ENCODE data around the gene NTRK1. TPM values are rescaled to one million over a fixed set of nuclear protein-coding genes. Genes with fewer than 3 reads are reported as not detected.

Gene NTRK1
- total RNA-seq, 1 donor from 2014 or later: 49.1 TPM

- Mint-ChIP-seq H3K27me3 (ENCODE audit: insufficient read depth) (peaks cover 22% of the 10 kb centered on the region), H3K4me1 (ENCODE audit: low read depth) (peaks cover 6% of the 10 kb centered on the region), H3K36me3 (ENCODE audit: low read depth) (no peaks in the 10 kb centered on the region), H3K4me3 (no peak overlapping the region), H3K9me3 (no peaks in the 10 kb centered on the region), H3K27ac (peak overlapping the region; percentile 28)
- intact Hi-C loops (cut with micrococcal nuclease): no loop called here
- no peak for DNase-seq (ENCODE audit: low spot score)
Observed at GRCh38 chr1:156900896-156901589, 40.4 kb downstream of the NTRK1 start.

DNA sequence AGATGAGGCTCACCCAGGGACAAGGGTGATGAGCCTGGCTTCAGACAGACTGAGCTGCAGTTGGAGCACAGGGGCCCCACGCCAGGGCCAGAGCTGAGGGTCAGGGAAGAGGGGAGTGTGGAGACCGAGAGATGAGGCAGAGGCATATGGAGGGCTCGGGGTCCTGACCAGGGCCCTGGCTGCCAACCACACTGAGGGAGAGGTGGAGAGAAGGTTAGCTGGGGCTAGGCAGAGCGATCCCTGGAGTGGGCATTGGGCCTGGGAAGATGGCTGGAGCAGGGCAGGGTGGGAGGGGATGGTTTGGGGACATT is 40.9 kb downstream of the NTRK1 start:
- H3K27ac Mint-ChIP-seq: peak overlapping the region; percentile 28
- intact Hi-C loops (cut with micrococcal nuclease): no loop called here
- no peaks in the 10 kb centered on the region for H3K9me3 Mint-ChIP-seq

GRCh38 chr1:156901966-156902915 is 41.6 kb downstream of the NTRK1 start:
- no peaks in the 10 kb centered on the region for H3K9me3 Mint-ChIP-seq
- no peak for DNase-seq (ENCODE audit: low spot score)
- intact Hi-C loops (cut with micrococcal nuclease): no loop called here
- H3K4me3 Mint-ChIP-seq: no peak overlapping the region
- no peaks in the 10 kb centered on the region for H3K36me3 Mint-ChIP-seq (ENCODE audit: low read depth)
- peaks cover 6% of the 10 kb centered on the region for H3K4me1 Mint-ChIP-seq (ENCODE audit: low read depth)
- H3K27ac Mint-ChIP-seq: peak overlapping the region; percentile 40
- peaks cover 22% of the 10 kb centered on the region for H3K27me3 Mint-ChIP-seq (ENCODE audit: insufficient read depth)

More for the DNA sequence above, 40.9 kb downstream of the NTRK1 start:
- Mint-ChIP-seq H3K36me3 (ENCODE audit: low read depth) (no peaks in the 10 kb centered on the region), H3K27me3 (ENCODE audit: insufficient read depth) (peaks cover 20% of the 10 kb centered on the region), H3K4me1 (ENCODE audit: low read depth) (peaks cover 6% of the 10 kb centered on the region), H3K4me3 (no peak overlapping the region)
- DNase-seq (ENCODE audit: low spot score): no peak

DNA sequence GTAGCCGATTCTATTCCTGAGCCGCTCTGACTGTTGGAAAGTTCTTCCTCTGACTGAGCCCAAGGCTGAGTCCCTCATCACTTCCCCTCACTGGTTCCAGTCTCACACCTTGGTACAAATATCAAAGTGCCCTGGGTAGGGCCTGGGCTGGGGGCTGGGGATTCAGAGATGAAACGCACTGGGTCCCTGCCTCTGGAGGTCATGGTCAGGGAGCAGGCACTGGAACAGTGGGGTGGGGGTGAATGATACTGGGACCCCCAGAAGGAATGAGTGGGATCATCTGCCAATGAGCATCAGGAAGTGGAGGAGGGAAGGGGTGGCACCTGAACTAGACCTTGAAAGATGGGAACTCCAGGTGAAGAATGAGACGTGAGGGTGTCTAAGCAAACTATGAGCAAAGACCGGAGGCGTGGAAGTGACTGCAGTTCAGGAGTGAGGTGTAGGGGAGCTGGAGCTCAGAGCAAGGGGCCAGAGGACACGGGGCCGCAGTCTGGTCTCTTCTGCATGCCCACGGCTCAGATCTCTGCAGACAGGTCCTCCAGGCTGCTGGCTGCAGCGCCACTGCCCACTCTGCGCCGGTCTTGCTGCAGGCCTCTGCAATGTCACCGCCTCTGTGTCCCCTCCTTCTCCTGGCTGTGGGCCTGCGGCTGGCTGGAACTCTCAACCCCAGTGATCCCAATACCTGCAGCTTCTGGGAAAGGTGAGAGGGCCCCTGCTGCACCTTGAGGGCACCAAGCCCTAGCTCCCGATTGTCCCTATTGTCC is 42.8 kb downstream of the NTRK1 start:
- Mint-ChIP-seq H3K27me3 (ENCODE audit: insufficient read depth) (peaks cover 20% of the 10 kb centered on the region), H3K4me3 (no peak overlapping the region), H3K4me1 (ENCODE audit: low read depth) (peaks cover 3% of the 10 kb centered on the region), H3K36me3 (ENCODE audit: low read depth) (no peaks in the 10 kb centered on the region), H3K9me3 (no peaks in the 10 kb centered on the region), H3K27ac (no peak overlapping the region)
- DNase-seq (ENCODE audit: low spot score): no peak
- intact Hi-C loops (cut with micrococcal nuclease): no loop called here

GRCh38 chr1:156904187-156904959 is 43.7 kb downstream of the NTRK1 start:
- Mint-ChIP-seq H3K9me3 (no peaks in the 10 kb centered on the region), H3K4me1 (ENCODE audit: low read depth) (no peaks in the 10 kb centered on the region), H3K36me3 (ENCODE audit: low read depth) (no peaks in the 10 kb centered on the region), H3K4me3 (no peak overlapping the region), H3K27me3 (ENCODE audit: insufficient read depth) (peaks cover 18% of the 10 kb centered on the region), H3K27ac (no peak overlapping the region)
- intact Hi-C loops (cut with micrococcal nuclease): no loop called here
- no peak for DNase-seq (ENCODE audit: low spot score)

DNA sequence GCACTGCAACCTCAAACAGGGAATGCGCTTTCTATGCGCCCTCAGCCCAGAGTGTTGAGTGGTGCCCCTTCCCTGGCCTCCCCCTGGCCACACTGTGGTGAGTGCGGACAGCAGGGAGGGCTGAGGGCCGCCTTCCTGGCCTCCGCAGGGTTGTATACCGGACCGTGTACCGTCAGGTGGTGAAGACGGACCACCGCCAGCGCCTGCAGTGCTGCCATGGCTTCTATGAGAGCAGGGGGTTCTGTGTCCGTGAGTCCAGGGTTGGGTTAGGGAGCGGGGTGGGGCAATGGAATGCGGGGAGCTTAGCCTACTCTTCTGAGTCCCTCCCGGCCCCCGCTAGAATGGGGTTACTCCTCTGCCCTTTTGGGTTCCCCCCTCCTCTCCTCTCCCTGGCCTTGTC is 44.5 kb downstream of the NTRK1 start:
- Mint-ChIP-seq H3K27me3 (ENCODE audit: insufficient read depth) (peaks cover 15% of the 10 kb centered on the region), H3K4me1 (ENCODE audit: low read depth) (no peaks in the 10 kb centered on the region), H3K27ac (no peak overlapping the region), H3K9me3 (no peaks in the 10 kb centered on the region), H3K36me3 (ENCODE audit: low read depth) (no peaks in the 10 kb centered on the region), H3K4me3 (no peak overlapping the region)
- DNase-seq (ENCODE audit: low spot score): no peak
- intact Hi-C loops (cut with micrococcal nuclease): no loop called here

- Mint-ChIP-seq H3K4me3 (no peak overlapping the region), H3K36me3 (ENCODE audit: low read depth) (no peaks in the 10 kb centered on the region), H3K9me3 (no peaks in the 10 kb centered on the region), H3K27ac (no peak overlapping the region), H3K4me1 (ENCODE audit: low read depth) (no peaks in the 10 kb centered on the region), H3K27me3 (ENCODE audit: insufficient read depth) (peaks cover 14% of the 10 kb centered on the region)
- intact Hi-C loops (cut with micrococcal nuclease): no loop called here
- no peak for DNase-seq (ENCODE audit: low spot score)
Observed at GRCh38 chr1:156905651-156906050, 45.0 kb downstream of the NTRK1 start.

GRCh38 chr1:156906206-156906906 is 45.7 kb downstream of the NTRK1 start:
- no peaks in the 10 kb centered on the region for H3K9me3 Mint-ChIP-seq
- H3K4me1 Mint-ChIP-seq (ENCODE audit: low read depth): no peaks in the 10 kb centered on the region
- H3K27ac Mint-ChIP-seq: no peak overlapping the region
- peaks cover 16% of the 10 kb centered on the region for H3K27me3 Mint-ChIP-seq (ENCODE audit: insufficient read depth)
- H3K4me3 Mint-ChIP-seq: no peak overlapping the region
- no peaks in the 10 kb centered on the region for H3K36me3 Mint-ChIP-seq (ENCODE audit: low read depth)
- intact Hi-C loops (cut with micrococcal nuclease): no loop called here
- no peak for DNase-seq (ENCODE audit: low spot score)

- Mint-ChIP-seq H3K36me3 (ENCODE audit: low read depth) (no peaks in the 10 kb centered on the region), H3K9me3 (no peaks in the 10 kb centered on the region), H3K27ac (no peak overlapping the region), H3K4me3 (no peak overlapping the region), H3K27me3 (ENCODE audit: insufficient read depth) (peaks cover 14% of the 10 kb centered on the region), H3K4me1 (ENCODE audit: low read depth) (no peaks in the 10 kb centered on the region)
- DNase-seq (ENCODE audit: low spot score): no peak
- intact Hi-C loops (cut with micrococcal nuclease): no loop called here
Observed at GRCh38 chr1:156908541-156908940, 47.9 kb downstream of the NTRK1 start.

- H3K27me3 Mint-ChIP-seq (ENCODE audit: insufficient read depth): peaks cover 14% of the 10 kb centered on the region
- H3K9me3 Mint-ChIP-seq: no peaks in the 10 kb centered on the region
- no peak for DNase-seq (ENCODE audit: low spot score)
- H3K36me3 Mint-ChIP-seq (ENCODE audit: low read depth): no peaks in the 10 kb centered on the region
- H3K27ac Mint-ChIP-seq: no peak overlapping the region
- intact Hi-C loops (cut with micrococcal nuclease): no loop called here
- H3K4me3 Mint-ChIP-seq: no peak overlapping the region
- H3K4me1 Mint-ChIP-seq (ENCODE audit: low read depth): no peaks in the 10 kb centered on the region
Observed at GRCh38 chr1:156908955-156909354, 48.3 kb downstream of the NTRK1 start.

GRCh38 chr1:156909671-156910070 is 49.0 kb downstream of the NTRK1 start:
- no peaks in the 10 kb centered on the region for H3K36me3 Mint-ChIP-seq (ENCODE audit: low read depth)
- H3K4me3 Mint-ChIP-seq: no peak overlapping the region
- H3K27me3 Mint-ChIP-seq (ENCODE audit: insufficient read depth): peaks cover 15% of the 10 kb centered on the region
- no peaks in the 10 kb centered on the region for H3K9me3 Mint-ChIP-seq
- DNase-seq (ENCODE audit: low spot score): no peak
- no peak overlapping the region for H3K27ac Mint-ChIP-seq
- intact Hi-C loops (cut with micrococcal nuclease): loop anchor here (2.0 to 10.0 kb wide), 2 partner anchors 17 to 165 kb away; no protein-coding TSS in a partner anchor
- no peaks in the 10 kb centered on the region for H3K4me1 Mint-ChIP-seq (ENCODE audit: low read depth)

DNA sequence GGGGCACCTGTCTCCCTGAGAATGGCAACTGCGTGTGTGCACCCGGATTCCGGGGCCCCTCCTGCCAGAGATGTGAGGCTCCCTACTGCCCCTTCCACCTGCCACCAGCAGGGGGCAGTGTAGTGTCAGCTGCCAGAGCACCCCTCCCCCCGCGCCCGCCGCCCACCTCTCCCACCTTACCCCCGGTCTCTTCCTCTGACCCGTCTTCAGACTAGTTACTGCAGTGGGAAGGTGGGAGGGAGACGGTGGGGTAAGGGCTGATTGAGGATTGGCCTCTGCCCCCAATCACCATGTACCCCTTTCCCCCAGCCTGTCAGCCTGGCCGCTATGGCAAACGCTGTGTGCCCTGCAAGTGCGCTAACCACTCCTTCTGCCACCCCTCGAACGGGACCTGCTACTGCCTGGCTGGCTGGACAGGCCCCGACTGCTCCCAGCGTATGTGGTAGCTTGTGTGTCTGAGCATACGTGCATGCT is 49.7 kb downstream of the NTRK1 start:
- H3K36me3 Mint-ChIP-seq (ENCODE audit: low read depth): no peaks in the 10 kb centered on the region
- peaks cover 15% of the 10 kb centered on the region for H3K27me3 Mint-ChIP-seq (ENCODE audit: insufficient read depth)
- no peaks in the 10 kb centered on the region for H3K9me3 Mint-ChIP-seq
- peak; percentile 45 for DNase-seq (ENCODE audit: low spot score)
- no peak overlapping the region for H3K4me3 Mint-ChIP-seq
- H3K4me1 Mint-ChIP-seq (ENCODE audit: low read depth): no peaks in the 10 kb centered on the region
- intact Hi-C loops (cut with micrococcal nuclease): loop anchor here (2.0 to 10.0 kb wide), 2 partner anchors 16 to 164 kb away; no protein-coding TSS in a partner anchor
- H3K27ac Mint-ChIP-seq: peak overlapping the region; percentile 34
